Astrocyte (in vitro differentiated cells and primary cell): Measurements from ENCODE around the gene GJB3. TPM values are rescaled to one million over a fixed set of nuclear protein-coding genes. Genes with fewer than 3 reads are reported as not detected.

ENCODE experiments used
- DNase-seq: peaks from one replicate; pipeline ENCODE4 v3.0.0-alpha.2; 2010; ENCODE audit warnings: low read depth
- FAIRE-seq: peaks from 2 replicates; lab custom pipeline; 2011; peaks lifted over from hg19 to GRCh38; lab: Jason Lieb, UNC
- H2AFZ ChIP-seq: 2 replicates; pipeline ENCODE4 v1.6.0; 2012; ENCODE audit warnings: low read depth, low read length, inconsistent platforms
- H3K27ac ChIP-seq: 2 replicates; pipeline ENCODE4 v1.5.1; 2011; ENCODE audit warnings: low read depth, low read length, inconsistent platforms
- H3K27me3 ChIP-seq: 2 replicates; pipeline ENCODE4 v1.6.0; 2011; ENCODE audit warnings: low read length, inconsistent platforms; ENCODE audit not compliant: insufficient read depth
- H3K36me3 ChIP-seq: 2 replicates; pipeline ENCODE4 v1.5.1; 2011; ENCODE audit warnings: low read length, inconsistent platforms; ENCODE audit not compliant: insufficient read depth
- H3K4me1 ChIP-seq: 2 replicates; pipeline ENCODE4 v1.5.1; 2011; ENCODE audit warnings: low read length, inconsistent platforms; ENCODE audit not compliant: insufficient read depth
- H3K4me2 ChIP-seq: 2 replicates; pipeline ENCODE4 v1.6.0; 2012; ENCODE audit warnings: low read length, inconsistent platforms
- H3K4me3 ChIP-seq: 2 replicates; pipeline ENCODE4 v1.5.1; 2011; ENCODE audit warnings: low read depth, mild to moderate bottlenecking, low read length, inconsistent platforms; ENCODE audit not compliant: insufficient read depth
- H3K79me2 ChIP-seq: 2 replicates; pipeline ENCODE4 v1.6.0; 2012; ENCODE audit warnings: mild to moderate bottlenecking, low read length, inconsistent platforms; ENCODE audit not compliant: insufficient read depth
- H3K9ac ChIP-seq: 2 replicates; pipeline ENCODE4 v1.6.0; 2012; ENCODE audit warnings: mild to moderate bottlenecking, low read length, inconsistent platforms
- H3K9me3 ChIP-seq: 2 replicates; pipeline ENCODE4 v1.5.1; 2012; ENCODE audit warnings: low read depth, mild to moderate bottlenecking, low read length, inconsistent platforms; ENCODE audit not compliant: insufficient read depth
- H4K20me1 ChIP-seq: 2 replicates; pipeline ENCODE4 v1.6.0; 2012; ENCODE audit warnings: low read length, inconsistent platforms; ENCODE audit not compliant: insufficient read depth
- H3K27ac Mint-ChIP-seq: one replicate; pipeline ENCODE4 v1.8.0; 2021; ENCODE audit warnings: mild to moderate bottlenecking, mixed read lengths; ENCODE audit not compliant: unreplicated experiment
- H3K27me3 Mint-ChIP-seq: one replicate; pipeline ENCODE4 v1.8.0; 2021; ENCODE audit warnings: low read depth, mixed read lengths; ENCODE audit not compliant: unreplicated experiment
- H3K36me3 Mint-ChIP-seq: one replicate; pipeline ENCODE4 v1.8.0; 2021; ENCODE audit warnings: low read depth, mixed read lengths; ENCODE audit not compliant: unreplicated experiment
- H3K4me1 Mint-ChIP-seq: one replicate; pipeline ENCODE4 v1.8.0; 2021; ENCODE audit warnings: low read depth, mixed read lengths; ENCODE audit not compliant: unreplicated experiment
- H3K4me3 Mint-ChIP-seq: one replicate; pipeline ENCODE4 v1.8.0; 2021; ENCODE audit warnings: mild to moderate bottlenecking, moderate library complexity, mixed read lengths; ENCODE audit not compliant: unreplicated experiment
- H3K9me3 Mint-ChIP-seq: one replicate; pipeline ENCODE4 v1.8.0; 2021; ENCODE audit warnings: mild to moderate bottlenecking, mixed read lengths; ENCODE audit not compliant: unreplicated experiment
- EZH2 ChIP-seq: IDR thresholded peaks from 2 replicates; pipeline ENCODE4 v1.6.1; 2012; ENCODE audit warnings: mild to moderate bottlenecking, low read length, inconsistent platforms; ENCODE audit not compliant: insufficient read depth
- total RNA-seq: library from RNA; stranded (reverse); gene quantifications from 2 replicates; pipeline ENCODE4 v1.2.1, GENCODE V29; 2021
- TF ChIP-seq, protein P1 (sequence below): IDR thresholded peaks from 2 replicates; pipeline ENCODE4 v1.5.1; 2011; ENCODE audit warnings: low read depth, mild to moderate bottlenecking, inconsistent platforms, low read length, moderate library complexity; ENCODE audit not compliant: insufficient read depth

Gene GJB3
- total RNA-seq, 1 donor from 2014 or later: 0.32 TPM

DNA sequence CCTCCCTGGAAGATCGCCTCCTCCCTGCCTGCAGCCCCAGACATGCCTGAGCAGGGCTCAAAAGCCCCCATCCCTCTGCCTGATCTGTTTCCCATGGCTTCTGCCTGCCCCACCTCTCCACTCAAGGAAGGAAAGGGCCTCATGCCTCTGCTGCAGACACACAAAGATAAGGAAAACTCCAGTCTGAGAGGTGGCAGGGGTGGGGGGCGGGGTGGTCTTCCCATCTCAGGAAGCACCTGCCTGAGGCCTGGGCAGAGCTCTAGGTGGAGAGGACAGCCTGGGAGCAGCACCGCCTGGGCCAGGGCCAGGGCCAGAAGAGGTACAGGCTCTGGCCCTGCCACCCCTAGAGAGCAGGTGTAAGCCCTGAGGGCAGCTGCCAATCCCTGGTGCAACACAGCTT is 4.1 kb upstream of the GJB3 start:
- Mint-ChIP-seq H3K27ac (no peak overlapping the region), H3K4me3 (no peak overlapping the region), H3K9me3 (no peaks in the 10 kb centered on the region), H3K36me3 (no peaks in the 10 kb centered on the region), H3K27me3 (peaks cover 29% of the 10 kb centered on the region), H3K4me1 (no peaks in the 10 kb centered on the region)
- Histone ChIP-seq H2AFZ (no peak overlapping the region), H3K27me3 (peaks cover 23% of the 10 kb centered on the region), H3K9me3 (no peaks in the 10 kb centered on the region), H3K36me3 (no peaks in the 10 kb centered on the region), H3K4me3 (no peak overlapping the region), H3K79me2 (no peaks in the 10 kb centered on the region), H3K27ac (no peak overlapping the region), H3K9ac (no peak overlapping the region), H3K4me1 (peaks cover 7% of the 10 kb centered on the region), H4K20me1 (no peaks in the 10 kb centered on the region), H3K4me2 (no peak overlapping the region)
- FAIRE-seq (no peak), DNase-seq (no peak)
- no peak for TF ChIP-seq EZH2
- TF ChIP-seq, protein P1, sequence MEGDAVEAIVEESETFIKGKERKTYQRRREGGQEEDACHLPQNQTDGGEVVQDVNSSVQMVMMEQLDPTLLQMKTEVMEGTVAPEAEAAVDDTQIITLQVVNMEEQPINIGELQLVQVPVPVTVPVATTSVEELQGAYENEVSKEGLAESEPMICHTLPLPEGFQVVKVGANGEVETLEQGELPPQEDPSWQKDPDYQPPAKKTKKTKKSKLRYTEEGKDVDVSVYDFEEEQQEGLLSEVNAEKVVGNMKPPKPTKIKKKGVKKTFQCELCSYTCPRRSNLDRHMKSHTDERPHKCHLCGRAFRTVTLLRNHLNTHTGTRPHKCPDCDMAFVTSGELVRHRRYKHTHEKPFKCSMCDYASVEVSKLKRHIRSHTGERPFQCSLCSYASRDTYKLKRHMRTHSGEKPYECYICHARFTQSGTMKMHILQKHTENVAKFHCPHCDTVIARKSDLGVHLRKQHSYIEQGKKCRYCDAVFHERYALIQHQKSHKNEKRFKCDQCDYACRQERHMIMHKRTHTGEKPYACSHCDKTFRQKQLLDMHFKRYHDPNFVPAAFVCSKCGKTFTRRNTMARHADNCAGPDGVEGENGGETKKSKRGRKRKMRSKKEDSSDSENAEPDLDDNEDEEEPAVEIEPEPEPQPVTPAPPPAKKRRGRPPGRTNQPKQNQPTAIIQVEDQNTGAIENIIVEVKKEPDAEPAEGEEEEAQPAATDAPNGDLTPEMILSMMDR: no peak

DNA sequence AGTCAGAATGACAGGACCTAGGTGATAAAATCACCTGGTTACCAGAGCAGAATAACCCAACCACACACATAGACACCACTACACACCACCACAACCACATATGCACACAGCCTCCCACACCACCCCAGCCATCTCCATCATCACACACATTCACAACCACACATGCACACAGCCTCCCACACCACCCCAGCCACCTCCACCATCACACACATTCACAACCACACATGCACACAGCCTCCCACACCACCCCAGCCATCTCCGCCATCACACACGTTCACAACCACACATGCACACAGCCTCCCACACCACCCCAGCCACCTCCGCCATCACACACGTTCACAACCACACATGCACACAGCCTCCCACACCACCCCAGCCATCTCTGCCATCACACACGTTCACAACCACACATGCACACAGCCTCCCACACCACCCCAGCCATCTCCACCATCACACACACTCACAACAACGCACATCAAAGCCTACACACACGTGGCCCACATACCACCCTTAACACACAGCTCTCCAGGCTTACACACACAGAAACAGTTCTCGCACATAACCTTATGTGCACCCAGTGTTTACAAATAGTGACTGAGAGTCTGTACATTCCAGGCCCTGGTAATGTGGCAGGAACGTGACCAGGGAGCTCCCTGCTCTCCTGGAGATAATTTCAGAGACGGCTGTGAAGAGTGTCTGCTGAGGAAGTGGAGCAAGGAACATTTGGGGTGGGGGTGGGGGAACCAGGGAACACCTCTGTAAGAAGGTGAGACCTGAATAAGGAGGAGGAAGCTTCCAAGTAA is 3.3 kb upstream of the GJB3 start:
- DNase-seq (no peak), FAIRE-seq (no peak)
- Mint-ChIP-seq H3K27ac (no peak overlapping the region), H3K9me3 (no peaks in the 10 kb centered on the region), H3K36me3 (no peaks in the 10 kb centered on the region), H3K27me3 (peaks cover 36% of the 10 kb centered on the region), H3K4me3 (no peak overlapping the region), H3K4me1 (no peaks in the 10 kb centered on the region)
- Histone ChIP-seq H3K4me2 (no peak overlapping the region), H3K27ac (no peak overlapping the region), H3K36me3 (no peaks in the 10 kb centered on the region), H4K20me1 (no peaks in the 10 kb centered on the region), H2AFZ (no peak overlapping the region), H3K27me3 (peaks cover 31% of the 10 kb centered on the region), H3K79me2 (no peaks in the 10 kb centered on the region), H3K4me3 (no peak overlapping the region), H3K9me3 (no peaks in the 10 kb centered on the region), H3K9ac (no peak overlapping the region), H3K4me1 (peaks cover 10% of the 10 kb centered on the region)
- TF ChIP-seq, protein P1: no peak
- no peak for TF ChIP-seq EZH2

DNA sequence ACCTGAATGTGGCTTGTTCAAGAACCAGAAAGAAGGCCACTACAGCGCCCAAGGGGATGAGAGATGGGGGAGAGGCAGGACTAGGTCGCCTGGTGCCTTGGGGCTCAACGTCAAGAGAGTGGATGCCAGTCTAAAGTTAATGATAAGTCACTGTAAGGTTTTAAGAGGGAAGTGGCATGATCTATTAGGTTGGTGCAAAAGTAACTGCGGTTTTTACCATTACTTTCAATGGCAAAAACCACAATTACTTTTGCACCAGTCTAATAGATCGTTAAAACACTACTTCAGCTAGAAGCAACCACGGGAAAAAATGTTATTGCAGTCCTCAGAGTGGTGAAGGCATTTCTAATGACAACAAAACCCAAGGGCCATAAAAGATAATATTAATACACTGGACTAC is 2.6 kb upstream of the GJB3 start:
- no peak overlapping the region for H3K27ac ChIP-seq
- H3K4me1 ChIP-seq: peaks cover 10% of the 10 kb centered on the region
- H3K79me2 ChIP-seq: no peaks in the 10 kb centered on the region
- H3K9ac ChIP-seq: no peak overlapping the region
- no peaks in the 10 kb centered on the region for H3K9me3 ChIP-seq
- no peak overlapping the region for H3K4me2 ChIP-seq
- no peak for TF ChIP-seq EZH2
- TF ChIP-seq, protein P1: no peak
- H3K36me3 Mint-ChIP-seq: no peaks in the 10 kb centered on the region
- peaks cover 31% of the 10 kb centered on the region for H3K27me3 ChIP-seq
- peaks cover 41% of the 10 kb centered on the region for H3K27me3 Mint-ChIP-seq
- H3K4me1 Mint-ChIP-seq: peaks cover 1% of the 10 kb centered on the region
- H3K4me3 Mint-ChIP-seq: no peak overlapping the region
- no peaks in the 10 kb centered on the region for H3K9me3 Mint-ChIP-seq
- H3K27ac Mint-ChIP-seq: no peak overlapping the region
- DNase-seq (no peak), FAIRE-seq (no peak)
- no peaks in the 10 kb centered on the region for H4K20me1 ChIP-seq
- H2AFZ ChIP-seq: no peak overlapping the region
- no peak overlapping the region for H3K4me3 ChIP-seq
- no peaks in the 10 kb centered on the region for H3K36me3 ChIP-seq
